HepG2 (cell line): Measurements from ENCODE around the gene CSDE1. TPM values are rescaled to one million over a fixed set of nuclear protein-coding genes. Genes with fewer than 3 reads are reported as not detected.
A peak's percentile ranks its signal among the peaks of the same experiment; 100 is the strongest.

Experiments
- CEBPG ChIP-seq: IDR thresholded peaks from 2 replicates; pipeline ENCODE4 v1.6.1; 2016
- HCFC1 ChIP-seq: fragments of 150-350 bp; IDR thresholded peaks from 2 replicates; pipeline ENCODE4 v1.6.1; 2014; ENCODE audit warnings: low read depth, low read length
- MIER2 ChIP-seq: IDR thresholded peaks from 2 replicates; pipeline ENCODE4 v1.6.1; 2016; ENCODE audit warnings: missing biosample characterization, missing genetic modification reagents
- MXD4 ChIP-seq: IDR thresholded peaks from 2 replicates; pipeline ENCODE4 v1.6.1; 2016; ENCODE audit warnings: mild to moderate bottlenecking, missing biosample characterization, missing genetic modification reagents
- NPAS2 ChIP-seq: sonication (generic); formaldehyde crosslinking; IDR thresholded peaks from 2 replicates; pipeline ENCODE4 v1.8.0; 2022; ENCODE audit warnings: mild to moderate bottlenecking, missing genetic modification reagents, borderline replicate concordance
- PITX1 ChIP-seq: sonication (generic); formaldehyde crosslinking; IDR thresholded peaks from 2 replicates; pipeline ENCODE4 v1.5.1; 2020; ENCODE audit warnings: mild to moderate bottlenecking, missing genetic modification reagents
- SMAD1 ChIP-seq: sonication (generic); formaldehyde crosslinking; IDR thresholded peaks from 2 replicates; pipeline ENCODE4 v1.4.0; 2020; ENCODE audit warnings: missing genetic modification reagents, low read depth, mild to moderate bottlenecking, borderline replicate concordance
- TARDBP ChIP-seq: sonication (generic); formaldehyde crosslinking; IDR thresholded peaks from 2 replicates; pipeline ENCODE4 v1.8.0; 2022; ENCODE audit warnings: mild to moderate bottlenecking, missing genetic modification reagents
- TGIF2 ChIP-seq: IDR thresholded peaks from 2 replicates; pipeline ENCODE4 v1.6.1; 2016; ENCODE audit warnings: control low read depth, missing compliant biosample characterization
- ZNF589 ChIP-seq: sonication (generic); formaldehyde crosslinking; conservative IDR thresholded peaks from 2 replicates; pipeline ENCODE4 v1.8.0; 2022; ENCODE audit warnings: mild to moderate bottlenecking, moderate library complexity, missing genetic modification reagents
- ZNF670 ChIP-seq: sonication (generic); formaldehyde crosslinking; IDR thresholded peaks from 2 replicates; pipeline ENCODE4 v1.8.0; 2022; ENCODE audit warnings: mild to moderate bottlenecking, missing genetic modification reagents, borderline replicate concordance
- polyA plus RNA-seq, 8 experiments: library from polyadenylated mRNA; depleted of rRNA in 3 of 8; stranded (reverse) in 7 of 8; unstranded in 1 of 8; fragments of >200 nt; fragmentation: Illumina TruSeq in 4 of 8; extraction: Trizol in 4 of 8; gene quantifications; 2 replicates each; pipeline versions ENCODE4 v1.2.1 to v1.2.3, GENCODE V29; 2011 to 2016; ENCODE audit warnings: low read depth in 4 of 8, missing spikeins in 1 of 8, mixed read lengths in 1 of 8; ENCODE audit not compliant: insufficient read depth in 1 of 8
- total RNA-seq, 5 experiments: library from RNA; depleted of rRNA; stranded (reverse); fragments of >200 nt; fragmentation: Illumina TruSeq; extraction: Trizol; gene quantifications; 2 replicates each; pipeline ENCODE4 v1.2.3, GENCODE V29; 2016; ENCODE audit warnings: low read depth in 1 of 5
- TF ChIP-seq, protein P1 (sequence below): sonication (generic); formaldehyde crosslinking; IDR thresholded peaks from 2 replicates; pipeline ENCODE4 v1.9.0; 2021; ENCODE audit warnings: mild to moderate bottlenecking, missing genetic modification reagents
- TF ChIP-seq, protein P2 (sequence below): sonication (generic); formaldehyde crosslinking; IDR thresholded peaks from 2 replicates; pipeline ENCODE4 v1.4.0; 2020; ENCODE audit warnings: missing genetic modification reagents
- TF ChIP-seq, protein P3 (sequence below): sonication (generic); formaldehyde crosslinking; IDR thresholded peaks from 2 replicates; pipeline ENCODE4 v1.4.0; 2020; ENCODE audit warnings: mild to moderate bottlenecking, missing genetic modification reagents
- TF ChIP-seq, protein P4 (sequence below): sonication (generic); formaldehyde crosslinking; IDR thresholded peaks from 2 replicates; pipeline ENCODE4 v1.8.1; 2022; ENCODE audit warnings: mild to moderate bottlenecking, missing genetic modification reagents
- TF ChIP-seq, protein P5 (sequence below): sonication (generic); formaldehyde crosslinking; IDR thresholded peaks from 2 replicates; pipeline ENCODE4 v1.5.0; 2020; ENCODE audit warnings: mild to moderate bottlenecking, missing genetic modification reagents
- TF ChIP-seq, protein P6 (sequence below): sonication (generic); formaldehyde crosslinking; IDR thresholded peaks from 2 replicates; pipeline ENCODE4 v1.5.0; 2020; ENCODE audit warnings: missing genetic modification reagents, mild to moderate bottlenecking, borderline replicate concordance

The CSDE1 gene
- total and polyA plus RNA-seq, 2 of the 13 experiments (the other 11 are each of a cell fraction or from before 2014, with no cell fraction given) = 150 to 313 TPM

DNA sequence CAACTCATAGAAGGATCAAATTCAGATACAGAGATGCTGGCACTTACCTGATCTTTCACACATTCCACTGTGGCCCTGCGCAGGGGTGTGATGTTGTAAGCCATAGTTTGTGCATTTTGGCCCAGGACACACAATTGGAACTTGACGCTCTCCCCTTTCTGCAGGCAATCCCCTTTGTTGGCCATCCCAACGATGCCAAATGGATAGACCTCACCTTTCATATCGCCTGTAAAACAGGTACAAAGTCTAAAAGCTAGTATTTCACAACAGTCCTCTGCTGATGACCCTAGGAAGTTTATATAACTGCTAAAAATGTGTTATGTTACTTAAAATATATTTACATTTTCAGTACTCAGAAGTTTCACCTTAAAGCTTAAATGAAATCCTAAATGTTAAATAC, 37.3 kb downstream of the CSDE1 start (continued):
- TF ChIP-seq, protein P1, sequence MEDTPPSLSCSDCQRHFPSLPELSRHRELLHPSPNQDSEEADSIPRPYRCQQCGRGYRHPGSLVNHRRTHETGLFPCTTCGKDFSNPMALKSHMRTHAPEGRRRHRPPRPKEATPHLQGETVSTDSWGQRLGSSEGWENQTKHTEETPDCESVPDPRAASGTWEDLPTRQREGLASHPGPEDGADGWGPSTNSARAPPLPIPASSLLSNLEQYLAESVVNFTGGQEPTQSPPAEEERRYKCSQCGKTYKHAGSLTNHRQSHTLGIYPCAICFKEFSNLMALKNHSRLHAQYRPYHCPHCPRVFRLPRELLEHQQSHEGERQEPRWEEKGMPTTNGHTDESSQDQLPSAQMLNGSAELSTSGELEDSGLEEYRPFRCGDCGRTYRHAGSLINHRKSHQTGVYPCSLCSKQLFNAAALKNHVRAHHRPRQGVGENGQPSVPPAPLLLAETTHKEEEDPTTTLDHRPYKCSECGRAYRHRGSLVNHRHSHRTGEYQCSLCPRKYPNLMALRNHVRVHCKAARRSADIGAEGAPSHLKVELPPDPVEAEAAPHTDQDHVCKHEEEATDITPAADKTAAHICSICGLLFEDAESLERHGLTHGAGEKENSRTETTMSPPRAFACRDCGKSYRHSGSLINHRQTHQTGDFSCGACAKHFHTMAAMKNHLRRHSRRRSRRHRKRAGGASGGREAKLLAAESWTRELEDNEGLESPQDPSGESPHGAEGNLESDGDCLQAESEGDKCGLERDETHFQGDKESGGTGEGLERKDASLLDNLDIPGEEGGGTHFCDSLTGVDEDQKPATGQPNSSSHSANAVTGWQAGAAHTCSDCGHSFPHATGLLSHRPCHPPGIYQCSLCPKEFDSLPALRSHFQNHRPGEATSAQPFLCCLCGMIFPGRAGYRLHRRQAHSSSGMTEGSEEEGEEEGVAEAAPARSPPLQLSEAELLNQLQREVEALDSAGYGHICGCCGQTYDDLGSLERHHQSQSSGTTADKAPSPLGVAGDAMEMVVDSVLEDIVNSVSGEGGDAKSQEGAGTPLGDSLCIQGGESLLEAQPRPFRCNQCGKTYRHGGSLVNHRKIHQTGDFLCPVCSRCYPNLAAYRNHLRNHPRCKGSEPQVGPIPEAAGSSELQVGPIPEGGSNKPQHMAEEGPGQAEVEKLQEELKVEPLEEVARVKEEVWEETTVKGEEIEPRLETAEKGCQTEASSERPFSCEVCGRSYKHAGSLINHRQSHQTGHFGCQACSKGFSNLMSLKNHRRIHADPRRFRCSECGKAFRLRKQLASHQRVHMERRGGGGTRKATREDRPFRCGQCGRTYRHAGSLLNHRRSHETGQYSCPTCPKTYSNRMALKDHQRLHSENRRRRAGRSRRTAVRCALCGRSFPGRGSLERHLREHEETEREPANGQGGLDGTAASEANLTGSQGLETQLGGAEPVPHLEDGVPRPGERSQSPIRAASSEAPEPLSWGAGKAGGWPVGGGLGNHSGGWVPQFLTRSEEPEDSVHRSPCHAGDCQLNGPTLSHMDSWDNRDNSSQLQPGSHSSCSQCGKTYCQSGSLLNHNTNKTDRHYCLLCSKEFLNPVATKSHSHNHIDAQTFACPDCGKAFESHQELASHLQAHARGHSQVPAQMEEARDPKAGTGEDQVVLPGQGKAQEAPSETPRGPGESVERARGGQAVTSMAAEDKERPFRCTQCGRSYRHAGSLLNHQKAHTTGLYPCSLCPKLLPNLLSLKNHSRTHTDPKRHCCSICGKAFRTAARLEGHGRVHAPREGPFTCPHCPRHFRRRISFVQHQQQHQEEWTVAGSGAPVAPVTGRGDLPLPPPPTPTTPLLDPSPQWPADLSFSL = peak; percentile 51; the same call in 1 of the 2 replicates
- TF ChIP-seq, protein P2, sequence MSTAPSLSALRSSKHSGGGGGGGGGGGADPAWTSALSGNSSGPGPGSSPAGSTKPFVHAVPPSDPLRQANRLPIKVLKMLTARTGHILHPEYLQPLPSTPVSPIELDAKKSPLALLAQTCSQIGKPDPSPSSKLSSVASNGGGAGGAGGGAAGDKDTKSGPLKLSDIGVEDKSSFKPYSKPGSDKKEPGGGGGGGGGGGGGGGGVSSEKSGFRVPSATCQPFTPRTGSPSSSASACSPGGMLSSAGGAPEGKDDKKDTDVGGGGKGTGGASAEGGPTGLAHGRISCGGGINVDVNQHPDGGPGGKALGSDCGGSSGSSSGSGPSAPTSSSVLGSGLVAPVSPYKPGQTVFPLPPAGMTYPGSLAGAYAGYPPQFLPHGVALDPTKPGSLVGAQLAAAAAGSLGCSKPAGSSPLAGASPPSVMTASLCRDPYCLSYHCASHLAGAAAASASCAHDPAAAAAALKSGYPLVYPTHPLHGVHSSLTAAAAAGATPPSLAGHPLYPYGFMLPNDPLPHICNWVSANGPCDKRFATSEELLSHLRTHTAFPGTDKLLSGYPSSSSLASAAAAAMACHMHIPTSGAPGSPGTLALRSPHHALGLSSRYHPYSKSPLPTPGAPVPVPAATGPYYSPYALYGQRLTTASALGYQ = no peak
- TF ChIP-seq MIER2 (0 out of 2 replicates have a peak, but pooled peaks have one; percentile 20), ZNF670 (CRISPR knock-in tag) (no peak), PITX1 (CRISPR knock-in tag) (no peak), NPAS2 (CRISPR knock-in tag) (no peak), ZNF589 (no peak), TGIF2 (CRISPR knock-in tag) (no peak), CEBPG (peak; percentile 82), SMAD1 (no peak), TARDBP (CRISPR knock-in tag) (peak; percentile 16; the same call in 1 of the 2 replicates), HCFC1 (no peak), MXD4 (no peak)
- TF ChIP-seq, protein P3, sequence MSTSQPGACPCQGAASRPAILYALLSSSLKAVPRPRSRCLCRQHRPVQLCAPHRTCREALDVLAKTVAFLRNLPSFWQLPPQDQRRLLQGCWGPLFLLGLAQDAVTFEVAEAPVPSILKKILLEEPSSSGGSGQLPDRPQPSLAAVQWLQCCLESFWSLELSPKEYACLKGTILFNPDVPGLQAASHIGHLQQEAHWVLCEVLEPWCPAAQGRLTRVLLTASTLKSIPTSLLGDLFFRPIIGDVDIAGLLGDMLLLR (CRISPR knock-in tag) = no peak
- TF ChIP-seq, protein P4, sequence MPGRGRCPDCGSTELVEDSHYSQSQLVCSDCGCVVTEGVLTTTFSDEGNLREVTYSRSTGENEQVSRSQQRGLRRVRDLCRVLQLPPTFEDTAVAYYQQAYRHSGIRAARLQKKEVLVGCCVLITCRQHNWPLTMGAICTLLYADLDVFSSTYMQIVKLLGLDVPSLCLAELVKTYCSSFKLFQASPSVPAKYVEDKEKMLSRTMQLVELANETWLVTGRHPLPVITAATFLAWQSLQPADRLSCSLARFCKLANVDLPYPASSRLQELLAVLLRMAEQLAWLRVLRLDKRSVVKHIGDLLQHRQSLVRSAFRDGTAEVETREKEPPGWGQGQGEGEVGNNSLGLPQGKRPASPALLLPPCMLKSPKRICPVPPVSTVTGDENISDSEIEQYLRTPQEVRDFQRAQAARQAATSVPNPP (CRISPR knock-in tag) = no peak
- TF ChIP-seq, protein P5, sequence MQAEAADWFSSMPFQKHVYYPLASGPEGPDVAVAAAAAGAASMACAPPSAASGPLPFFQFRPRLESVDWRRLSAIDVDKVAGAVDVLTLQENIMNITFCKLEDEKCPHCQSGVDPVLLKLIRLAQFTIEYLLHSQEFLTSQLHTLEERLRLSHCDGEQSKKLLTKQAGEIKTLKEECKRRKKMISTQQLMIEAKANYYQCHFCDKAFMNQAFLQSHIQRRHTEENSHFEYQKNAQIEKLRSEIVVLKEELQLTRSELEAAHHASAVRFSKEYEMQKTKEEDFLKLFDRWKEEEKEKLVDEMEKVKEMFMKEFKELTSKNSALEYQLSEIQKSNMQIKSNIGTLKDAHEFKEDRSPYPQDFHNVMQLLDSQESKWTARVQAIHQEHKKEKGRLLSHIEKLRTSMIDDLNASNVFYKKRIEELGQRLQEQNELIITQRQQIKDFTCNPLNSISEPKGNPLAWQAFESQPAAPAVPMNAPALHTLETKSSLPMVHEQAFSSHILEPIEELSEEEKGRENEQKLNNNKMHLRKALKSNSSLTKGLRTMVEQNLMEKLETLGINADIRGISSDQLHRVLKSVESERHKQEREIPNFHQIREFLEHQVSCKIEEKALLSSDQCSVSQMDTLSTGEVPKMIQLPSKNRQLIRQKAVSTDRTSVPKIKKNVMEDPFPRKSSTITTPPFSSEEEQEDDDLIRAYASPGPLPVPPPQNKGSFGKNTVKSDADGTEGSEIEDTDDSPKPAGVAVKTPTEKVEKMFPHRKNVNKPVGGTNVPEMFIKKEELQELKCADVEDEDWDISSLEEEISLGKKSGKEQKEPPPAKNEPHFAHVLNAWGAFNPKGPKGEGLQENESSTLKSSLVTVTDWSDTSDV (CRISPR knock-in tag) = no peak
- TF ChIP-seq, protein P6, sequence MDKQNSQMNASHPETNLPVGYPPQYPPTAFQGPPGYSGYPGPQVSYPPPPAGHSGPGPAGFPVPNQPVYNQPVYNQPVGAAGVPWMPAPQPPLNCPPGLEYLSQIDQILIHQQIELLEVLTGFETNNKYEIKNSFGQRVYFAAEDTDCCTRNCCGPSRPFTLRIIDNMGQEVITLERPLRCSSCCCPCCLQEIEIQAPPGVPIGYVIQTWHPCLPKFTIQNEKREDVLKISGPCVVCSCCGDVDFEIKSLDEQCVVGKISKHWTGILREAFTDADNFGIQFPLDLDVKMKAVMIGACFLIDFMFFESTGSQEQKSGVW (CRISPR knock-in tag) = no peak
